ENCODE results near the gene NPTN. TPM values are rescaled to one million over a fixed set of nuclear protein-coding genes. Genes with fewer than 3 reads are reported as not detected.

NPTN gene
- total and polyA plus RNA-seq, 5 donors: 262 to 320 (median 303) TPM

GRCh38 chr15:73601451-73602445 lies 31.4 kb downstream of the NPTN start:
- ATAC-seq (peak; percentile 64 to 67), DNase-seq (peak in 2 of 3 donors; percentile 37 to 59)
- peaks cover 17% of the 10 kb centered on the region for H3K4me1 ChIP-seq (ENCODE audit: control insufficient read depth, insufficient read depth, low read length)

DNA sequence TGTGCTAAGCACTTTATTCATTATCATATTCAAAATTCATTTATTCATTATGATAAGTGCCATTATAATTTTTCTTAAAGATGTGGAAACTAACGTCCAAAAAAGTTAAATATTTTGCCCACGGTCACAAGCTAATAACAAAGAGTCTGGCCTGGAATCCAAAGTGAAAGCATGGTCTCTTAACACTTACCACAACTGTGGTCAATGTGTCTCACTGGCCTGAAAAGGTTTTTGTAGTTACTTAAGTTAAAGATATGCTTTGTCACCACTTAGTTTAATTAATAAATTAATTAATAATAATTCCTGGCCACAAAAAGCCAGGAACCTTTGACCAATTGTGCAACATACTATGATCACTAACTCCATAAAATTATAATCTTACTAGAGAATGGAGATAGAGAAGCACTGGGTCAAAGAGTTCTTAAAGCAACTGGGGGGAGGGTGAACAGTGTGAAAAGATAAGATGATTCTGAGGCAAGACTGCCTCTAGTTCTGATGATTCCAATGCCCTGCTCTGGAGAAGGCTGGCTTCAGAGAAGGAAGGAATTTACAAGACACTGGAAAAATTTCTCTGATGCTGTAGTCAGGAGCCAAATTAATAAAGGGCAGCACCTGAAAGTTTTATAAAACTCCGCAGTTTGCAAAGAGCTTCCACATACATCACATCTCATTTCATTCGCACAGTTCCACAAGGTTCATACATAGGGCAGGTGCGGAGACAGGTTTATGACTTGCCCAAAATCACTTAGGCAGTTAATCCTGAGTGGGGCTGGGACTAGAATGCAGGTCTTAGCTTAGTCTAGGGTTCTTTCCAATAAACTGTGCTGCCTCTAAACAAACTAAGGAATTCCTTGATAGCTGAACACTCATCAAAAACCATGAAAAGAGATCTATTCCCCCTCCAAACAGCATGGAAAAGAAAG lies 32.5 kb downstream of the NPTN start:
- 81% methylated on average over 5 of the region's 5 CpGs for WGBS
- Histone ChIP-seq H3K27me3 (ENCODE audit: control insufficient read depth, insufficient read depth) (no peaks in the 10 kb centered on the region), H3K4me3 (ENCODE audit: low read length) (no peak overlapping the region), H3K27ac (ENCODE audit: low read length) (peak overlapping the region; percentile 25), H3K9me3 (ENCODE audit: control insufficient read depth, low read length) (no peaks in the 10 kb centered on the region), H3K4me1 (ENCODE audit: control insufficient read depth, insufficient read depth, low read length) (peaks cover 17% of the 10 kb centered on the region)
- ATAC-seq (no peak), DNase-seq (no peak)
- intact Hi-C loops (cut with DNase I): no loop called here

More at GRCh38 chr15:73601451-73602445, 31.4 kb downstream of the NPTN start:
- Histone ChIP-seq H3K4me3 (ENCODE audit: low read length) (no peak overlapping the region), H3K9me3 (ENCODE audit: control insufficient read depth, low read length) (no peaks in the 10 kb centered on the region), H3K27me3 (ENCODE audit: control insufficient read depth, insufficient read depth) (no peaks in the 10 kb centered on the region), H3K27ac (ENCODE audit: low read length) (peak overlapping the region; percentile 60)
- 24% methylated on average over 7 of the region's 7 CpGs for WGBS
- intact Hi-C loops (cut with DNase I): no loop called here

DNA sequence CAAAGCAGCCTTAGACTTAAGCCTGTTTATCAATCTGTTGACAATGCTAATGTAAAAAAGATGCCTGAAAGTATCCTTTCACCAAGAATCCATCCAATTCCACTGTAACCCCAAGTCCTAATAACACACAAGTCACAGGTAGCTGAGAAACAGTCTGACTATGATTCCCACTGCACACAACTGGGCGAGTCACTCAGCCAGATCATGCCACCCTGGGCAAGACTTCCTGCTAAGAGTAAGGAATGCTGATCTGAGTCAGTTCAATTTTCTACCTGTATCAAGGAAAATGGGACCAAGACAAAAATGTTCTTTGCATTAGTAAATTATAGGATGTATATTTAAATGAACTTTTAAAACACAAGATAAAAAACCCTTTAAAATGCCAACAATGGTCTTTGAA lies 33.3 kb downstream of the NPTN start:
- 94% methylated on average over 1 of the region's 1 CpG for WGBS

GRCh38 chr15:73598530-73599160 lies 34.5 kb downstream of the NPTN start:
- 34% methylated on average over 3 of the region's 3 CpGs for WGBS
- Histone ChIP-seq H3K4me1 (ENCODE audit: control insufficient read depth, insufficient read depth, low read length) (peaks cover 20% of the 10 kb centered on the region), H3K27ac (ENCODE audit: low read length) (no peak overlapping the region), H3K27me3 (ENCODE audit: control insufficient read depth, insufficient read depth) (no peaks in the 10 kb centered on the region), H3K9me3 (ENCODE audit: control insufficient read depth, low read length) (no peaks in the 10 kb centered on the region), H3K4me3 (ENCODE audit: low read length) (no peak overlapping the region)
- intact Hi-C loops (cut with DNase I): no loop called here
- peak; percentile 38 to 65 (median 60) for DNase-seq
- peak; percentile 9 to 17 for ATAC-seq

More for the DNA sequence above, 33.3 kb downstream of the NPTN start:
- peaks cover 17% of the 10 kb centered on the region for H3K4me1 ChIP-seq (ENCODE audit: control insufficient read depth, insufficient read depth, low read length)
- intact Hi-C loops (cut with DNase I): no loop called here
- H3K27ac ChIP-seq (ENCODE audit: low read length): no peak overlapping the region
- no peak overlapping the region for H3K4me3 ChIP-seq (ENCODE audit: low read length)
- no peak for ATAC-seq
- no peaks in the 10 kb centered on the region for H3K27me3 ChIP-seq (ENCODE audit: control insufficient read depth, insufficient read depth)
- no peaks in the 10 kb centered on the region for H3K9me3 ChIP-seq (ENCODE audit: control insufficient read depth, low read length)
- DNase-seq: no peak

DNA sequence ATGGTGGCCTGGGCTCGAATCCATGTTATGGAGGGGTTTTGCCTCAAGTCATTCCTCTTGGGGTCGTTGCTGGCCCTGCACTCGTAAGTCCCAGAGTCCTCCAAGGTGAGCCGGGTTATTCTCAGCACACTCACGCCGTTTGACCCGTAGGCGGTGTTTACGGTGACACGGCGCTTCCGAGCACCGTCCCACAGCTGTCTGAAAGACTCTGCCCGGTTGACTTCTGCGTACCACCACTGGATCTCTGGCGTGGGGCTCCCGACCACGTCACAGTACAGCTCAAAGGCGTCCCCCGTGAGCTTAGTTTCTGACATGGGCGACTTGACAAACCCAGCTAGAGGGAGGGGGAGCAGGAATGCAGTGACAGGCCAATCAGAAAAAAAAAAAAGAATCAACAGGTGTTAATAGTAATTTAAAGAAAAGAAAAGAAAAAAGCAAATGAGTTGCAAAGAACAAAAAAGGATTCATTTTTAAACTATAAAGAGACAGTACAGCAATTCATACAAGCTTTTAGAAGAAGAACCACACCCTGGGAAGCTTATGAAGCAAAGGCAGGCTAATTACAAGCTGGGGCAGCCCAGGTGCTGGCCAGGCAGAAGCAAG lies 36.1 kb downstream of the NPTN start:
- no peak overlapping the region for H3K27ac ChIP-seq (ENCODE audit: low read length)
- intact Hi-C loops (cut with DNase I): no loop called here
- 83% methylated on average over 21 of the region's 21 CpGs for WGBS
- DNase-seq (peak in 1 of 3 donors; percentile 38), ATAC-seq (peak in 1 of 2 donors; percentile 5)
- H3K4me3 ChIP-seq (ENCODE audit: low read length): no peak overlapping the region
- no peaks in the 10 kb centered on the region for H3K27me3 ChIP-seq (ENCODE audit: control insufficient read depth, insufficient read depth)
- no peaks in the 10 kb centered on the region for H3K9me3 ChIP-seq (ENCODE audit: control insufficient read depth, low read length)
- H3K4me1 ChIP-seq (ENCODE audit: control insufficient read depth, insufficient read depth, low read length): peaks cover 23% of the 10 kb centered on the region

GRCh38 chr15:73596174-73596573 lies 37.0 kb downstream of the NPTN start:
- Histone ChIP-seq H3K4me1 (ENCODE audit: control insufficient read depth, insufficient read depth, low read length) (peaks cover 21% of the 10 kb centered on the region), H3K4me3 (ENCODE audit: low read length) (no peak overlapping the region), H3K9me3 (ENCODE audit: control insufficient read depth, low read length) (no peaks in the 10 kb centered on the region), H3K27me3 (ENCODE audit: control insufficient read depth, insufficient read depth) (no peaks in the 10 kb centered on the region), H3K27ac (ENCODE audit: low read length) (peak overlapping the region; percentile 9)
- intact Hi-C loops (cut with DNase I): no loop called here
- 10% methylated on average over 1 of the region's 1 CpG for WGBS
- ATAC-seq: peak in 1 of 2 donors; percentile 22
- DNase-seq: no peak

- 65% methylated on average over 2 of the region's 2 CpGs for WGBS
- DNase-seq: no peak
- Histone ChIP-seq H3K4me3 (ENCODE audit: low read length) (no peak overlapping the region), H3K9me3 (ENCODE audit: control insufficient read depth, low read length) (no peaks in the 10 kb centered on the region), H3K27me3 (ENCODE audit: control insufficient read depth, insufficient read depth) (no peaks in the 10 kb centered on the region), H3K4me1 (ENCODE audit: control insufficient read depth, insufficient read depth, low read length) (peaks cover 19% of the 10 kb centered on the region), H3K27ac (ENCODE audit: low read length) (no peak overlapping the region)
- intact Hi-C loops (cut with DNase I): no loop called here
- ATAC-seq: no peak
Observed at GRCh38 chr15:73594109-73594508, 39.1 kb downstream of the NPTN start.

DNA sequence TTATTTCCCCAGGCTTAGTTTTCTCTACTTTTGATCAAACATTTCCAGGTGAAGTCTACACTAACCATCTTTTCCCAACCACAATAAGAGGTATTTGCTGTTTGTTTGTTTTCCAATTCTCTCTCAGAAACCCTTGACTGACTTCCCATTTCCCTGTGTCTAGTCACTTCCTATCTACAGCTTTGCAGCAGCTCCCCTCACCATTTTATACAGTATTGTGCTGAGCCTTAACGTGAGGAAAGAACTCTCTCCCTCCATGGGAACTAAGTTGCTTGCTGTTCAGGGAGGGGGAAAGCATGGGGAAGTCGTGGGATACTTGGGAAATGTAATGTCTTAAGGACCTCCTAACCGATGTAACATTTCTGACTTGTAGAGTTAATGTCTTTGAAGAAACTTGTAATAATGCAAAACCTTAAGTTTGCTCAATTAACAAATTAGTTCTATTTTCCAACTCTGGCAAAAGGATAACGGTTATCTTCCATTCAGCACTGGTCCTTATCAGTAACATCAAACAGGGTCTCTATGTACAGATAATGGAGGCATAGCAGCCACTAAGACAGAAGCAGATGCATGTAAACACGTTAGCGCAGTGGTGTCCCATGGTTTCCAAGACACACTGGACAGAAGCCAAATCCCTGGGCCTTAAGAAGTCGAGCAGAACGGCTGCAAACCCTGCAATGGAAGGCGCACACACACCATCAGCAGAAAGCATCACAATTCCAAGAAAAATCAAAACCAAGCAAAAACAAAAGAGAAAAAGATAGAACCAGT lies 39.7 kb downstream of the NPTN start:
- no peaks in the 10 kb centered on the region for H3K27me3 ChIP-seq (ENCODE audit: control insufficient read depth, insufficient read depth)
- H3K9me3 ChIP-seq (ENCODE audit: control insufficient read depth, low read length): no peaks in the 10 kb centered on the region
- H3K4me3 ChIP-seq (ENCODE audit: low read length): no peak overlapping the region
- DNase-seq (peak in 2 of 3 donors; percentile 26 to 68), ATAC-seq (peak; percentile 27 to 29)
- H3K27ac ChIP-seq (ENCODE audit: low read length): no peak overlapping the region
- peaks cover 13% of the 10 kb centered on the region for H3K4me1 ChIP-seq (ENCODE audit: control insufficient read depth, insufficient read depth, low read length)
- intact Hi-C loops (cut with DNase I): no loop called here
- 30% methylated on average over 9 of the region's 9 CpGs for WGBS

DNA sequence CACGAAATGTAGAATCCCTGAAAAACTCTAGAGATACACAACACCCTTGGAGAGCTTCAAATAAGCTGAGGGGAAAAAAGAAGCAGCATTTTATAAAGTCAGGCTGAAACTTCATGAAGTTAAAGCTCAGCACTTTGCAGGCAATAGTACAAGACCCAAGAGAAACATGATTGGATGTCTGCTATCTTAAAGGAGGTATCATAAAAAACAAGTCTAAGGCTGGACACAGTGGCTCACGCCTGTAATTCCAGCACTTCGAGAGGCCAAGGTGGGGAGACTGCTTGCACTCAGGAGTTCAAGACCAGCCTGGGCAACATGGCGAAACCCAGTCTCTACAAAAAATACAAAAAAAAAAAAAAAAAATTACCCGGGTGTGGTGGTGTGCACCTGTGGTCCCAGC lies 42.9 kb downstream of the NPTN start:
- no peak for ATAC-seq
- DNase-seq: no peak
- peaks cover 6% of the 10 kb centered on the region for H3K4me1 ChIP-seq (ENCODE audit: control insufficient read depth, insufficient read depth, low read length)
- H3K9me3 ChIP-seq (ENCODE audit: control insufficient read depth, low read length): no peaks in the 10 kb centered on the region
- no peak overlapping the region for H3K4me3 ChIP-seq (ENCODE audit: low read length)
- H3K27me3 ChIP-seq (ENCODE audit: control insufficient read depth, insufficient read depth): no peaks in the 10 kb centered on the region
- no peak overlapping the region for H3K27ac ChIP-seq (ENCODE audit: low read length)
- 96% methylated on average over 5 of the region's 5 CpGs for WGBS
- intact Hi-C loops (cut with DNase I): no loop called here

DNA sequence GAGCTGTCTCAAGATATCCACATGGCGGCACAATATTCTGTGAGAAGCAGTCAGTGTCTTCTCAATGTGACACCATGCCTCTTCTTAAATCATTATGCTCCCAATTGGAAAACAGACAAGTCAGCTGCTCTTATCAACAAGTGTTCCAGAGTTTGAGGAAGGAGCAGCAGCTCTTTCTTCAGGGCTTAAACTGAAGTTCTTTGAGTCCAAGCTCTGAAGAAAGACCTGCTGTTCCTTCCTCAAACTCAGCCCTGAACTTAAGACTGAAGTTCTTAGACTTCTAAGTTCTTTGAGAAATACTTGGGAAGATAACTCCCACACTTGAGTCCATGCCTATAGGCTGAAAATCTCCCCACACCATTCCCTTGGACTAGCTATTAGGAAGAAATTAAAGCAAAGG lies 43.4 kb downstream of the NPTN start:
- H3K4me3 ChIP-seq (ENCODE audit: low read length): no peak overlapping the region
- whole genome bisulfite sequencing: 92% methylated on average over 1 of the region's 1 CpG
- H3K9me3 ChIP-seq (ENCODE audit: control insufficient read depth, low read length): no peaks in the 10 kb centered on the region
- H3K27ac ChIP-seq (ENCODE audit: low read length): no peak overlapping the region
- H3K4me1 ChIP-seq (ENCODE audit: control insufficient read depth, insufficient read depth, low read length): peaks cover 6% of the 10 kb centered on the region
- DNase-seq (no peak), ATAC-seq (no peak)
- no peaks in the 10 kb centered on the region for H3K27me3 ChIP-seq (ENCODE audit: control insufficient read depth, insufficient read depth)
- intact Hi-C loops (cut with DNase I): no loop called here
